Measurements from ENCODE around the gene SELPLG.
"Not testable (repeated sequence)": the region's sequence is repeated elsewhere in the genome, so short reads cannot be mapped to it uniquely, and the experiment has no call there.

The SELPLG gene, protein sequence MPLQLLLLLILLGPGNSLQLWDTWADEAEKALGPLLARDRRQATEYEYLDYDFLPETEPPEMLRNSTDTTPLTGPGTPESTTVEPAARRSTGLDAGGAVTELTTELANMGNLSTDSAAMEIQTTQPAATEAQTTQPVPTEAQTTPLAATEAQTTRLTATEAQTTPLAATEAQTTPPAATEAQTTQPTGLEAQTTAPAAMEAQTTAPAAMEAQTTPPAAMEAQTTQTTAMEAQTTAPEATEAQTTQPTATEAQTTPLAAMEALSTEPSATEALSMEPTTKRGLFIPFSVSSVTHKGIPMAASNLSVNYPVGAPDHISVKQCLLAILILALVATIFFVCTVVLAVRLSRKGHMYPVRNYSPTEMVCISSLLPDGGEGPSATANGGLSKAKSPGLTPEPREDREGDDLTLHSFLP

DNA sequence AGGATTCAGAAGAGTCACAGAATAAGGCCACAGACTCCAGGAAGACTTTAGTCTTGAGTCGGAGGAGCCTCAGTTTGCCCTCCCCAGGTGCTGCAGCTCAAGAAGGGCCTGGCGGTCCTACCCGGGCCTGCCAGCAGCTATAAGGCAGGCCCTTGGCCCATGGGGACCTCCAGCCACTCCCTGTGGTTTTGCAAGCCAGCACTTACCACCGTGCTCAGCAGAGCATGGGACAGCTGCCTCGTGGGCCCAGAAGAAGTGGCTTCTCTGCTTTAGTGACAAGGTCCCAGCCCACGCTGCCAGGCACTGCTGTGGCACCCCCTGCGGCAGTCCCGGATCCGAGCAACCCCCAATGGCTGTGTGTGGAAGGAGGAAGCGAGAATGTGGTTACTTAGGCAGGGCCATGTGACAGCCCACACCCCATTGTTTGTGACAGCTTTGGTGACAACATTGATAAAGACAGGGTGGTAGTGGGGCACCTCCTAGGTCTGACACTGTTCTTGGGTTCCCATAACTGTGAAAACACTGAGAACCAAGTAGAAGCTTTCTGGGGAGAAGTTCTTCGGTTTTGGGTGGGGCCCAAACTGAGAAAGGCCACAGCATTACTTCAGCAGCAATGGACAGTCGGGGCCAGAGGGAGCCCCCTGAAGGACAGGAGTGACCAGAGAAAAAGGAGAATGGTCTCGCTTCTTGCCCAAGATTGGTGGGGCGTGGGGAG lies at the start of gene SELPLG:
Gene SELPLG (minus strand): TSS at position 361 of the 715 bp plus-strand sequence. CDS start 9,587 bp downstream, outside the sequence.
- peak; percentile 92 to 93 for DNase-seq

DNA sequence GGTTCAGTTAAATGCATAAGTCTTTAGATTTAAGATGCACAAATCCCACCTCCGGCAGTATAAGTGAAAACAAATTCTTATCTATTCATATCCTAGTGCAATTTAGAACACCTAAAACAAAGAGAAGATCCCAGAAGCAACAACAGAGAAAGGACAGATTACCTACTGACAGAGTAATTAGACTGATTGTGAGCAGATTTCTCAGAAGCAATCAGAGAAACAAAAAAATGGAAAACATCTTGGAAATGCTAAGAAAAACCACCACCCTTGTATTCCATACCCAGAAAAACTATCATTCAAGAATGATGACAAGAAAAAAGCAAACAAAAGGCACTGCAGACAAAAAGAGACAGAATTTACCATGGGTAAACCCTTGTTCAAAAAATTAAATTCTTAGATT lies 47.6 kb upstream of the SELPLG start:
- no peak for DNase-seq

DNA sequence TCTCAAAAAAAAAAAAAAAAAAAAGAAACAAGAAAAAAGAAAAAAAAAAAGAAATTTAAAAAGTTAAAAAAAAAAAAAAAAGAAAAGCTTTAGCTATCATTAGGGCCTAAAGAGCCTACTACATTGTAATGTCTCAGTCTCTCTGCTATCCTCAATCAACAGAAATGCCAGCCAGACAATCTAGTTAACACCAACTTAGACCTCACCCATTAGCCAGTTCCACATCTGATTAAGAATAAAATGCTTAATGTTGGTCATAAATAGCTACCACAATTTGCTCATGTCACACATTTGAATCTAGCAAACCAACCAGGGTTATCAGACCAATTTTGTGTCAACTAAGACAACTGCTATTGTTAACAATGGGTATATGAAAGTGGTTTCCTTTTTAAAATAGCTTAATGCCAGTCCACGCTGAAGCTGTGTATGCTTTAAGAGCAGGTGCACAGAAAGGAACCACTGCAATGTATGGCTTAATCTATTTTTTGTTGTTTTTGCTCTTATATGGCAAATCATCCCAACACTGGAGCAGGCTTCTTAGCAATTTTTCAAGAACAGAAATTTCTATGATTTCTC lies 45.5 kb upstream of the SELPLG start:
- DNase-seq, result no peak

DNA sequence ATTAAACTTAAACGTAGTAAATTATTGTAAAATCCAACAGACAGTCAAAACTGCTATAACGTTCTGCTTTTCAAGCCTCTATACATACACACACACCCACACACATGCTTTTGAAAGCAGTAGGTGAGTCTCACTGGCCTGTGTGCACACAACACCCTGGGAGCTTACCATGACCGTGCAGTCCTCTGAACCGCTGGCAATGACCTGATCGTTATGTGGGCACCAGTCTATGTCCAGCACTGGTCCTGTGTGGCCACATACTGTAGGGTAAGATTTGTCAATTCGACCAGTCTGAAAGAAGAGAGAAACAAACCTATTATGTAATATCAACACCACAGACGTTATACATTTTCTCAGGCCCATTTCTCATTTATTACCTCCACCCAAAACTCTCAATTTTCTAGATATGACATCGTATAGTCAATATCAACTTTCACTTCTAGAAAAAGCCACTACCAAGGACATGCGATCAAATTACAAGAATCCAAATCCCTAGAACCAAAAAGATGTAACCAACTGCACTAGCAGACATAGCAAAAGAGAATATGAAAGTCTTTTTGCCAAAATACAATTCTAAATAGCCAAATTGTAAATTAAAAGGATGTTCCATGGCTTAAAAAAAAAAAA lies 44.5 kb upstream of the SELPLG start:
- no peak for DNase-seq

DNA sequence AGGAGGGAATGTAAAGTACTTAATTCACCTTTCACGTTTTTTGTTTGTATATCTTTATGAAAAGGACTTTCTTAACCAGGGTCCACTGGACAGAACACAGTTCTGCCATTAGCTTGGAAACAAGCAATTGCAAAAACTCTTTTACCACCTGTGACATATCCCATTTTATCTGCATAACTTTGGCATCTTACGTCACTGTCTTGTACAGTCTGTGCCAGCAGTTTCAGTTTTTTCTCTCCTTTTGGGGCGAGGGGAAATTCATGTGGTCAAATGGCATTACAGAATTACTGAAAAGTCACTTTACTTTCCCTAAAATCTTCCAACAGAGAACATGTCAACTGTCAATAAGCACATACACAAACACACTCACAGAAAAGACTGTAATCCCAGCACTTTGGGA lies 43.7 kb upstream of the SELPLG start:
- no peak for DNase-seq

DNA sequence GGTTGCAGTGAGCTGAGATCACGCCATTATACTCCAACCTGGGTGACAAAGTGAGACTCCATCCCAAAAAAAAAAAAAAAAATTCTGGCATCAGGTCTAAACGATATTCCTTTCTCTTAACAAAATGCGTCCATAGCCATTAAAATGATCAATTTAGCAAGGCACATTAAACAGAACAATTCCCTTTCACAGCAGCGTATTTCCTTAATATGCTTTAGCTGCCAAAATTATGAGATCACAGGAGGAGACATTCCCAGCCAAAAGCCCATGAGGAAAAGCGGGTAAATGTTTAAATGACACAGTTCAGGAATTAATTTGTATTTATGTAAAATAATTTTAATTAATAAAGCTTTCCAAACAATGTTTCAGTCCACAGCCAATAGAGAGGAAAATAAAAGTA lies 43.0 kb upstream of the SELPLG start:
- DNase-seq, result no peak

DNA sequence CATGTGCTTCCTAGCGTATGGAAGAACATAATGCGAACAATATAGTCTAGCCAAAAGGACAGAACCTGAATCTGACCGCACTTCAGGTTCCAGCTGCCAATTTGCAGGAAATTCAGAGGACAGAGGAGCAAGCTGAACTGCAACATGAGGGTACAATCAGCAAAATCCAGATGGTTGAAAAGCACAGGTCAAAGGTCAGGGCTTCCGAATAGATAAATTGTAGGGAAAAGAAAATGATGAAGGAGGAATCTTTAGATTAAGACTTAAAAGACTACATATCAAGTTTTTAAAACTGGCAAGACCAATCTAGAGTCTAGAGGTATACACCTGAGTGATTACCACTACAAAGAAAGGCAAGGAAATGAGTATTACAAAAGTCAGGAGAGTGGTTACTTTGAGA lies 42.1 kb upstream of the SELPLG start:
- no peak for DNase-seq

DNA sequence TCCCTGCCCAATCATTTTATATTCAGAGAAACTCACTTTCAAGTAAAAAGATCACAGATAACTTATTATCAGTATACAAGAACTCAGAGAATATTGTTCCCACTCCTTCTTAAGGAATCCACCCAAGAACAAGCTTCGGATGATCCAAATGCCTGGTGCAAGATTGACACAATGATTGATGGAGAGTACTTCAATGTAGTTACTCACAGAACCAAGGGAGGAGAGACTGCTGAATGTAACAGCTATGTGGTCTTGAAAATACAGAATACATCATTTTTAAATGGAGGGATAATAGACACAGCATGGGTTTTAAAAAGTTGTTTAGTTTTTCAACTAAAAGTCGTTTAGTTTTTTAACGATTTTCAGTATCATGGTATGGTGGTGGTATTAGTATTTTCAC lies 38.4 kb upstream of the SELPLG start:
- no peak for DNase-seq

DNA sequence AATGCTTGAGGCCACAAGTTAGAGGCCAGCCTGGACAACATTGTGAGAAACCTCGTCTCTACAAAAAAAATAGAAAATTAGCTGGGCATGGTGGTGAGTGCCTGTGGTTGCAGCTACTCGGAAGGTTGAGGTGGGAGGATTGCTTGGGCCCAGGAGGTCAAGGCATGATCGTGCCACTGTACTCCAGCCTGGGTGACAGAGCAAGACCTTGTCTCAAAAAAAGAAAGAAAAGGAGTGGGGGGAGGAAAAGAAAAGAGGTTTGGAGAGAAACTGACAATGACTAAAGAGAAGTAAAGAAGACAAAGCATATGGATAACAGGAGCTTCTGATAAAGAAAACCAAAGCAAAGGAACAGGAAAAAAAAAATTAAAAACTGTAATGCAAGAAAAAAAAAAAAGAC lies 37.4 kb upstream of the SELPLG start:
- DNase-seq, result no peak

DNA sequence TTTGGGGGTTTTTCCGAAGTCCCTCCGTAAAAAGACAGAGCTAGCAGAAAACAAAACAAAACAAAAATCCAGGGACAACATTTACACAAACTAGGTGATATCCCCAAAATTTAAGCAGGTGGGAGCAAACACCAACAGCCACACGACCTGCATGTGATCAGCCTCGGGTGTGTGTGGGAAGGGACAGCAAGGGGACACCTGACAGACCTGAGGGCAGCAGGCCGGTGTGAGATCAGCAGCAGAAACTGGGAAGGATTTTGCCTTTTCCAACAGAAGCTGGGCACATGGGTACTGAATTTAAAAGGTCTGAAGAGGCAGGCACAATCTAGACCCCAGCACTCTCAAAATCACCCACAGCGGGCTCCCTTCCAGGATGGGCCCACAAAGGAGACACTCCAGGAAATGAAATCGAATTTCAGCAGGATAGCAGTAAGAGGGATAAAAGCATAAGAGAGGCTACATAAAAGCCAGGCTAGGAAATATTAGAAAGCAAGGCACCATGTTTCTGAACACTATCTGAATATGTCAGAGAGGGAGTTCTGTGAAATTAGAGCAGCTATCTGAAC lies 36.5 kb upstream of the SELPLG start:
- DNase-seq, result no peak

DNA sequence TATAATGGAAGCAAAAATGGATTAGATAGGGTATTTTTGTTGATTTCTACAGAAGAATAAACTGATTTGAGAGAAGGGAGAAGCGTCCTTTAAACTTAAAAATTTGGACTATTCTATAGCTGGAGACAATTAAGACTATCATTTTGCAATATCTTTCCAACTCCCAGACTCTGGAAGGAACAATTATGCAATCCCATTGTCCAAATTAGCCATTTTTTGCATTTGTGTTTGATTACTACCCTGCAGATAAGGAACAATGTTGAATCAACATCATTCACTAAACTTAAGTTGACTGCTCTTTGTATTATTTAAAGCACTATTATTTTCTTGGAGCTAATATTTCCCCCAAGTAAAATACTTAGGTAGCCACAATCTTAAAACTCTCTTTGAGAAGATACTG lies 34.8 kb upstream of the SELPLG start:
- DNase-seq, result no peak

DNA sequence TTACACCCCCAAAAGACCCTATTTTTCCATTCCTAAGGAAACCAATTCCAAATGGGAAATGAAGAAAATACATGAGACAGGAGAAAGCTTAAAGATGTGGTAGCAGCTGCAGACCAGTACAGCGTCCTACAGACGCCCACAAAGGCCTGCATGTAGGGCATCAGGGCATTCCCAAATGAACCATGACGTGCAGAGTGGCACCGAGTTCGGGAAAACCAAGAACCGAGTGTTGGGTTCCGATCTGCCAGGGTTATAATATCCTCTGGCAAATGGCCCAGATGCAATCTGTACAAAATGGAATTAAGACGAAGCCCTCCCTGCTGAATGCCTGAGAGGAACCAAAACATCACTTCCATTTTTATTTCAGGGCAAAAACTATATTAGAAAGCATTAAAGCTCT lies 34.4 kb upstream of the SELPLG start:
- no peak for DNase-seq

DNA sequence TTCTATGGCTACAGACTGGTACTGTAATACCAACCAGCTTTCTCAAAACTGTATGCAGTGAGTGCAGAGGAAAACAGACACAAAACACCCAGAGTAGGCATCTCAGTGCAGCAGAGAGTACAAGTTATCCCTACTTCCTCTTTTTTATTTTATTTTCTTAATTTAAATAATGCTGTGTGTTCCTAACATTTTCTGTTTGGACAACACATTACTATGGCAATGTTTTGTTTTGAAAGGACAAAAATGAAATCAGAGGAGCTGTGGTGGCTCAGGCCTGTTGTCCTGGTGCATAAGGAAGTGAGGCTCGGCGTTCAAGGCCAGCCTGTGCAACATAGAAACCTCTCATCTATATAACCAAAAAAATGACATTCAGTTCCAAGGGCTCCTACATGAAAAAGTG lies 33.7 kb upstream of the SELPLG start:
- DNase-seq, result peak in 1 of 2 donors; percentile 31

DNA sequence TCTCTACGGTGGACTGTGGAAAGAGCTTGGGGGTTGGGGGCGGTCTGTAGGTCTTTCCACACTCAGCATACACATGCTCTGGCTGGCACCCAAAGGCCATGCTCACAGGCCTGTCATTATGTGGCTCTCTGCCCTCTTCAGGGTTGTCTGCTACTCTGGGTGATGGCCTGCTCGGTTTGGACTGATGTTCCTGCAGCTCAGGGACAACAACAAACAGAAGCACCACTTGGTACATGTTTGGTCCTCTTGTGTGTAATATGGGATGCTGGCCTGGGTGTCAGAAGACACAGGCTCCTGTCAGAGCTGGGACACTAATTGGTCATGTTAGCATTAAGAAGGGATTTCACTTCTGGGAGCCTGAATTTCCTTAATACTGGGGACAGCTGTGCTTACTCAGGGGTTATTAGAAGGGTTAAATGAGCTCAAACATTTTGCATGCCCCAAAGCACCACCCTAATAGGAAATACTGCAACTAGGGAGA lies 32.7 kb upstream of the SELPLG start:
- DNase-seq, result no peak

DNA sequence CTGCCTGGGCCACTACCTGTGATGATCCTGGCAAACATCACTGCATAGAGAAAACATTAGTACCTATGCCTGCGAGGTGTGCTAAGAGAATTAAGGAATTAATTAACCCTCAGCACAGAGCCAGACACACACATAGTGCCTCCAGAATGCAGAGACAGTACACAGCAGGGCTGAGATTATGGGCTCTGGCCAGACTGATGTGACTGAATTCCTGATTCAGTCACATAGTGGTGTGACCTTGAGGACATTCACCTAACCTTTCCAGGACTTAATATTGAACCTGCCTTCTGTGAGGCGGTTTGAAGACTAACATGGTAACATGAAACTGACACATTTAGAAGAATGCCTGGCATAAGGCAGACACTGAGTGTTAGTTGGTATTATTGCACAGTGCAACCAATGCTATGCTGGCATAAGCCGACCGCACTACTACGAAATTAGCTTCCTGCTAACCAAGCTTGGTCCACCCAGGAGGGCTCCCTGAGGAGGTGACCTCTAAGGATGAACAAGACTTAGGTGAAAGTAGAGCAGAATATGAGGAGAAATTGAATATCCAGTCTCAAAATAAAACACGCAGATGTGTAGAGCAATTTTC lies 32.0 kb upstream of the SELPLG start:
- DNase-seq, result no peak

DNA sequence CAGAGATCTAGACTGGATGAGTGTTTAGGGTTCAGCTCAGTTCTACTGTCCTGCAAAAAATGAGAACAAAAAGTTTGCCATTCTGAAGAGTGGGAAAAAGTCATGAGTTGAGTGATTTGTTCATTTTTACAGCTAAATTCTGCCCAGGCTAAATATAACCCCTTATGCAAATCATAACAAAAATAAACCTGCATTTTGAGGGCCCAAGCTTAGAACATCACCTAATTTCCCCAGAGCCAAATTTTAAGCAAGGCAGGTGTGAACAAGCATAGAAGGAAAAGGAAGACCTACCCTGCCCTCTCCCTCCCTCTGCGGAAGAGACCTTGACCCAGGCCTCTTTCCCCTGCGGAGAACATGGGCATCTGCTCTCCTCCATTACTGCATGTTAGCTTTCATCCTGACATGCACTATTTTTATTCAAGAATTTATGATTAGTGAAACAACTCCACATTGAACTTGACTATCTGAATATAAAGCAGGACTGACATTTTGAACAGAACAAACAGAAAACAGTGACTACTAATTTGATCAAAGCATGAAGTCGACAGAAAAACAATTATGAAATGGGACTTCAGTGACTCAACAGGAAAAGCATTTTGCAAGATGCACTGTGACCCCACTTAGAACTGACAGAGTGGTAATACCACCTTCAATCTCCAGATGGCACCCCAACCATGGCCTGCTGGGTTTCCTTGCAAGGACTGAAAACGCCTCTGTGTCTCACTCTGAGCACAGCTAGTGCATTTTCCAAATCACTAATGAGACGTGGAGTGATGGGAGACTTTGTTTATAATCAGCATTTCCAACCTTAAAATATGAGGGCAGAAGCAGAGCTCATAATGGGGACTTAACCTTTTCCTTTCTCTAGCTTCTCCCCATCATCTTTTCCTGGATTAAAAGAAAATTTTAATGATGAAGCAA lies 30.9 kb upstream of the SELPLG start:
- DNase-seq, result peak; percentile 85 to 88

DNA sequence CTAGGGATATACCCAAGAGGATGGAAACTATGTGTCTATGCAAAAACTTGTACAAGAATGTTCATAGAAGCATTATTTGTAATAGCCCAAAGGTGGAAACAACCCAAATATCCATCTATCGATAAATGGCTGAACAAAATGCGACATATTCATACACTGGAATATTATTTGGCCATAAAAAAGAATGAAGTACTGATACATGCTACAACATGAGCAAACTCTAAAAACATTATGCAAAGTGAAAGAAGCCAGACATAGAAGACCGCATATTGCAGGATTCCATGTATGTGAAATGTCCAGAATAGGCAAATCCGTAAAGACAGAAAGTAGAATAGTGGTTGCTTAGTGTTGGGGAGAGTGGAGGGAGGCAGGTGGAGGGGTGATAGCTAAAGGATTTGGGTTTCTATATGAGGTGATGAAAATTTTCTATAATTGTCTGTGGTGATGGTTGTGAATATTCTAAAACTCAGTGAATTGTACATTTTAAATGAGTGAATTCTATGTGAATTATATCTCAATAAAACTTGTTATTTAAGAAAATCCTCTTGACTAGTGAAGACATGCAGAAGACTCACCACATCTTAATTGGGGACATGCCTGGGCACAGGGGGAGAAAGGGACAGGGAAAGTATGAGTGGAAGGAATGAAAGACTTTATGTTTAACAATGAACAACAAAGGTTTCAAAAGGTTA lies 29.8 kb upstream of the SELPLG start:
- no peak for DNase-seq

DNA sequence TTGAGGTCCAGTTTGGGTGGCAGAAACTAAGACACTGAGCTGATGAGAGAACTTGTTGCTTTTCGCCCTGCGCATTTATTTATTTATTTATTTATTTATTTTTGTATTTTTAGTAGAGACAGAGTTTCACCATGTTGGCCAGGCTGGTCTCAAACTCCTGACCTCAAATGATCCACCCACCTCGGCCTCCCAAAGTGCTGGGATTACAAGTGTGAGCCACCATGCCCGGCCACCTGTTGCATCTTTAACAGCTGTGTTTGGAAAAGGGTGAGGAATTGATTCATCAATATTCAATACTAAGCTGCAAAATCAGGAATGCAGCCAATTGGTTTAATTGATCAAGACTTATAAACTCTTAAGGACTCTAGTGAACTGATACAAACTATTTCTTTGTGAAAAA lies 24.4 kb upstream of the SELPLG start:
- DNase-seq, result not testable (repeated sequence)

DNA sequence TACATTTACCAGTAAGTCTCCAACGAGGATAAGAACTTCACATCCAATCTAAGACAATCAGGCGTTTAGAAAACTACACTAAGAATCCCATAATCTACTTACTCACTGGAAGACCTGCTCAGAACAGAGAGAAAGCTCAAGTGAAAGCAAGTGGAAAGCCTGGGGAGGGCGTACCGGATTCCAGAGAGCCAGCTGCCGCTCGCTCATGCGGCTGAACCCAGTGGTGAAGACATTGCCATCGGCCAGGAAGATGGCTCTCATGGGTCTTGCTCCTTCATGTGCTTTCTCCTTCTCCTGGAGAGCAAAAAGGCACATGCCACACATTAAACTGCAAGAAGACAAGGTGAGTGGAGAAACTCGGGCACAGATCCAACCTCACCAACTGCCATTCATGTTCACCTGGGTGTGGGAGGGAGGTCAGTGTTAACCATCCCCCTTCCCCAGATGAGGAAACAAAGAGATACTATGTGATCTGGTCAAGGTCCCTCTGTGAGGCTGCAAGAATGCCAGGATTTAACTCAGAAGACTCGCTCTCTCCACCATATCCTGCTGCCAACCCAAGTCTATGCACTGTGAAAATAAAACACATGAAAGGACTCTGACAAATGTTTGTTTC lies 23.5 kb upstream of the SELPLG start:
- DNase-seq, result no peak

DNA sequence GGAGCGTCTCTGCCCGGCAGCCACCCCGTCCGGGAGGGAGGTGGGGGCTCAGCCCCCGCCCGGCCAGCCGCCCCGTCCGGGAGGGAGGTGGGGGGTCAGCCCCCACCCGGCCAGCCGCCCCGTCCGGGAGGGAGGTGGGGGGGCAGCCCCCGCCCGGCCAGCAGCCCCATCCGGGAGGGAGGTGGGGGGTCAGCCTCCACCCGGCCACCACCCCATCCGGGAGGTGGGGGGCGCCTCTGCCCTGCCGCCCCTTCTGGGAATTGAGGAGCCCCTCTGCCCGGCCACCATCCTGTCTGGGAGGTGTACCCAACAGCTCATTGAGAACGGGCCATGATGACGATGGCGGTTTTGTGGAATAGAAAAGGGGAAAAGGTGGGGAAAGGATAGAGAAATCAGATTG lies 22.6 kb upstream of the SELPLG start:
- DNase-seq, result not testable (repeated sequence)
